NT2/D1 (cell line): ENCODE results near the gene CACHD1.

Experiments
- DNase-seq: peaks from one replicate; pipeline ENCODE4 v3.0.0-alpha.2; 2011; ENCODE audit warnings: low read depth, low spot score
- H3K27me3 ChIP-seq: 2 replicates; pipeline ENCODE4 v1.6.0; 2011; ENCODE audit warnings: mild to moderate bottlenecking; ENCODE audit not compliant: insufficient read length, insufficient read depth
- H3K36me3 ChIP-seq: 2 replicates; pipeline ENCODE4 v1.6.1; 2011; ENCODE audit warnings: mild to moderate bottlenecking, low read length, mixed read lengths; ENCODE audit not compliant: insufficient read depth, insufficient read length
- H3K4me1 ChIP-seq: 2 replicates; pipeline ENCODE4 v1.5.1; 2011; ENCODE audit not compliant: insufficient read depth, insufficient read length
- H3K4me3 ChIP-seq: 2 replicates; pipeline ENCODE4 v1.5.1; 2011; ENCODE audit warnings: low read depth; ENCODE audit not compliant: insufficient read length
- H3K9ac ChIP-seq: 2 replicates; pipeline ENCODE4 v1.6.0; 2011; ENCODE audit warnings: low read depth; ENCODE audit not compliant: insufficient read length
- H3K9me3 ChIP-seq: 2 replicates; pipeline ENCODE4 v1.5.1; 2011; ENCODE audit warnings: mild to moderate bottlenecking, low read length; ENCODE audit not compliant: insufficient read depth
- SUZ12 ChIP-seq: IDR thresholded peaks from 2 replicates; pipeline ENCODE4 v1.6.1; 2011; ENCODE audit not compliant: insufficient read length, insufficient read depth; ENCODE audit errors: extremely low read depth
- YY1 ChIP-seq: IDR thresholded peaks from 2 replicates; pipeline ENCODE4 v1.6.1; 2011; ENCODE audit not compliant: insufficient read length, insufficient read depth
- ZNF274 ChIP-seq: IDR thresholded peaks from 2 replicates; pipeline ENCODE4 v1.6.1; 2011; ENCODE audit warnings: mild to moderate bottlenecking, low read depth, low read length

The CACHD1 gene

DNA sequence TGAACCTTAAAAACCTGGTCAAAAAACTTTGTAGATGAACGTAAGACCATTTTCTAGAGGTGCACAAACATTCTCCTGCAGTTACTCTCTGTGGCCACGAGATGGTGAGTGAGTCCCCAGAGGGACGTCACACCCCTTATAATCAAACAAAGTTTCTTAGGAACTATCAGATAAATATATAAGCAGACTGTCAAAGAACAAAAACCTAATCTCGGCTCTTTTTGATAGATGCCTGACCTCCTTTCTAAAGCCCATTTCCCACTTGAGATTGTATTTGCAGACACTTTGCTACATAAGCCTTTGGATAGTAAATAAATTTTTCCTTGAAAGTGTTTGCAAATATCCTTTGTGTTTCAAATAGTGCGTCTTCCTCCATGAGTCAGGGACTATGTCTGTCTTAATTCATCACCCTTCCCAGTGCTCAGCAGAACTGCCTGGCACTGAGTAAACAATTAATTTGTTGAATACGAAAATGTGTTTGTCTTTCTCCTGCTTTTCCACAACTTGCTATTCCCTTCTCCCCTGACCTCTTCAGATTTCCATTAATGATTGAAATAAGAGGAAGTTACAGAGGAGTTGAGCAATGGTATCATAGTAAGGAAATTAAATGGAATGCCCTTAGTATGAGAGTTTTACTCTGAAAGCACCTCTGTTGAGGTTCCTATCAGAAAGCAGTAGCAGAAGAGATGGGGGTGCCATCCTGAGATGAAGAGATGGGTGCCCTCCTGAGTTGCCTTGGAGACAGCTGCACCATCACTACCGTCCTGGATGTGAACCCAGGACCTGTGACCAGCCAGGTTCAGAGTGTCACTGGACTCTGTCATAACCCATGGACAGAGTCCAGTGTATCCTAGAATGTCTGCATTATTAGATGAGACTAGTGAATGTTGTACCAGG is 217.1 kb downstream of the CACHD1 start:
- H3K27me3 ChIP-seq: no peaks in the 10 kb centered on the region
- H3K4me3 ChIP-seq: no peak overlapping the region
- peaks cover 2% of the 10 kb centered on the region for H3K4me1 ChIP-seq
- H3K36me3 ChIP-seq: peaks cover 76% of the 10 kb centered on the region
- TF ChIP-seq SUZ12 (no peak), ZNF274 (no peak), YY1 (no peak)
- H3K9ac ChIP-seq: no peak overlapping the region
- peak; percentile 60 for DNase-seq
- H3K9me3 ChIP-seq: no peaks in the 10 kb centered on the region

DNA sequence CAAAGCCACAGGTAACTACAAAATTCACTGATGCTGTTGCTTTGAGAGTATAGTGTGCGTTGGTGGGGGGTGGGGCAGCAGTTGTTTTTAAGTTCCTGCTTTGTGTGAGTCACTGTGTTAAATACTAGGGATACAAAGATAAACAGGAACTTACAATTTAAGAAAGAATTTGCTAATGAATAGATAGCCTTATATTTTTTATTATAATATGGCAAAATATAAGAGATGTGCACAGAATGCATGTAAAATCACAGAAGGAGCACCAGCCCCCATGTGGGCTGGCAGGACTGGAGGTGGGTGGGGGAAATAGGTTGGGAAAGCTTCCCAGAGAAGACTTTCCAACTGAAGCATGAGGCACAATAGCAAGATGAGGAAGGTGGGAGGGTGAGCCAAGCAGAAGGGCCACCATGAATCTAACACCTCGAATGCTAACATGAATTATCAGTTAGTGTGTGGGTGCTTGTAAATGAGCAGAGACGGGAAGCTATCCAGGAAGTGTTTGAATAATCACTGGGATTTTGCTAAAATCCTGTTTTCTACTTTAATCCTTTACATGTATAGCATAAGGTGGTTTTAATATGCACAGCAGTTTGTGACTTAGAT is 217.9 kb downstream of the CACHD1 start:
- Histone ChIP-seq H3K9ac (no peak overlapping the region), H3K9me3 (no peaks in the 10 kb centered on the region), H3K27me3 (no peaks in the 10 kb centered on the region), H3K4me3 (no peak overlapping the region), H3K36me3 (peaks cover 76% of the 10 kb centered on the region), H3K4me1 (peaks cover 2% of the 10 kb centered on the region)
- DNase-seq: no peak
- TF ChIP-seq YY1 (no peak), ZNF274 (no peak), SUZ12 (no peak)

DNA sequence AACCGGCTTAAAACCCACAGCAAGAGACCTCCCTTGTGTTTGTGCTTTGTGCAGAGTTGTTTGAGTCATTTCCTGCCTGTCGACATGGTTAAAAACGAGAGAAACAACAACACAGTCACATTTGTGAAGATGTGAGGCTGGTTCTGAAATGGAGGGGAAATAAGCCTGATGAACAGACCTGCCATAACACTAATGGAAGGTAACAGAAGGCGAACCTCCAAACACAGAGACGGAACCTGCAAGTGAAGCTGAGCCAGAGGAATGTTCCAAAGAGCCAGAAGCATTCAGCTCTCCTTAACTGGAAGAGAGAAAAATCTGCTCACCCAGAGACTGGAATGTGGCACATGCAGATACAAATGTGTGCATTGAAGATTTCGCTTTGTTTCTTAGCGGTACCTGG is 221.7 kb downstream of the CACHD1 start:
- no peak for DNase-seq
- Histone ChIP-seq H3K27me3 (no peaks in the 10 kb centered on the region), H3K4me1 (peaks cover 2% of the 10 kb centered on the region), H3K4me3 (no peak overlapping the region), H3K9me3 (no peaks in the 10 kb centered on the region), H3K9ac (no peak overlapping the region), H3K36me3 (peaks cover 75% of the 10 kb centered on the region)
- TF ChIP-seq ZNF274: no peak

DNA sequence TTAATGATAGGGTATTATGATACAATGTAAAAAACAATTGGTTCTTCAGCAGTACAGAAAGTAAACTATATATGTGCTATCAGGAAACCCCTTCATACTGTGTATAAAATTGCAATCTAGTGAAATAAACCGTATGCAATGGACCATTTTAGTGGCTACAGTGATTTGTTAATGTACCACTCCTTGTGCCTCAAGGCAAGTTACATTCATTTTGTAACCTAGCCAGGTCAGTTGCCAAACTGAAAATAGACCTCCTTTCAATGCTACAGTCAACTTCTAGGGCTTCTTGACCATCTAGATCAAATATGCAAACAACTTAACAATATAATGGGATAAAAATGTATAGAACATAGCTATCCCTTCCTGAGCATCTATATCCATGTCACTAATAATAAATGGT is 223.0 kb downstream of the CACHD1 start:
- DNase-seq: no peak
- TF ChIP-seq SUZ12 (no peak), ZNF274 (no peak), YY1 (no peak)
- no peaks in the 10 kb centered on the region for H3K27me3 ChIP-seq
- no peaks in the 10 kb centered on the region for H3K9me3 ChIP-seq
- no peak overlapping the region for H3K4me3 ChIP-seq
- H3K4me1 ChIP-seq: no peaks in the 10 kb centered on the region
- no peak overlapping the region for H3K9ac ChIP-seq
- H3K36me3 ChIP-seq: peaks cover 69% of the 10 kb centered on the region

DNA sequence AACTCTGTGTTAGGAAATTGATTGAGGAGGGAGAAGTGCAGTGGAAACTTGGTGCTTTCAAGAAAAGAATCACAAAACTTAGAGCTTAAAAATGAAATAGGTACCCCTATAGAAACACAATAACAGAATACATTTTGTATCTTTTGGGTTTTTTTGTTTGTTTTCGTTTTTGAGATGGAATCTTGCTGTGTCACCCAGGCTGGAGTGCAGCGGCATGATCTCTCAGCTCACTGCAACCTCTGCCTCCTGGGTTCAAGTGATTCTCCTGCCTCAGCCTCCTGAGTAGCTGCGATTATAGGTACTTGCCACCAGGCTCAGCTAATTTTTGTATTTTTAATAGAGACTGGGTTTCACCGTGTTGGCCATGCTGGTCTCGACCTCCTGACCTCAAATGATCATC is 223.5 kb downstream of the CACHD1 start:
- DNase-seq: no peak
- no peak overlapping the region for H3K4me3 ChIP-seq
- H3K9ac ChIP-seq: no peak overlapping the region
- H3K27me3 ChIP-seq: no peaks in the 10 kb centered on the region
- peaks cover 64% of the 10 kb centered on the region for H3K36me3 ChIP-seq
- no peaks in the 10 kb centered on the region for H3K9me3 ChIP-seq
- no peaks in the 10 kb centered on the region for H3K4me1 ChIP-seq
- TF ChIP-seq ZNF274 (no peak), SUZ12 (no peak), YY1 (no peak)

GRCh38 chr1:64696879-64697278 is 226.9 kb downstream of the CACHD1 start:
- TF ChIP-seq YY1: no peak
- TF ChIP-seq SUZ12: no peak
- TF ChIP-seq ZNF274: no peak
- H3K4me3 ChIP-seq: no peak overlapping the region
- H3K9ac ChIP-seq: no peak overlapping the region
- H3K4me1 ChIP-seq: peaks cover 5% of the 10 kb centered on the region
- no peaks in the 10 kb centered on the region for H3K27me3 ChIP-seq
- peaks cover 37% of the 10 kb centered on the region for H3K36me3 ChIP-seq
- H3K9me3 ChIP-seq: no peaks in the 10 kb centered on the region
- no peak for DNase-seq

- Histone ChIP-seq H3K36me3 (peaks cover 13% of the 10 kb centered on the region), H3K4me3 (no peak overlapping the region), H3K9ac (no peak overlapping the region), H3K27me3 (no peaks in the 10 kb centered on the region), H3K9me3 (no peaks in the 10 kb centered on the region), H3K4me1 (peaks cover 5% of the 10 kb centered on the region)
- no peak for DNase-seq
- TF ChIP-seq YY1 (no peak), SUZ12 (no peak), ZNF274 (no peak)
Measured at GRCh38 chr1:64699327-64699726, 229.4 kb downstream of the CACHD1 start.
